Myocyte (in vitro differentiated cells): ENCODE results near the gene UGT1A9. TPM values are rescaled to one million over a fixed set of nuclear protein-coding genes. Genes with fewer than 3 reads are reported as not detected.
"Not testable (repeated sequence)": the region's sequence is repeated elsewhere in the genome, so short reads cannot be mapped to it uniquely, and the experiment has no call there.

Source experiments
- DNase-seq: peaks from one replicate; pipeline ENCODE4 v3.0.0-alpha.2; 2012; ENCODE audit warnings: low read depth
- polyA plus RNA-seq: library from polyadenylated mRNA; unstranded; fragments of >200 nt; gene quantifications from one replicate; pipeline ENCODE4 v1.2.1, GENCODE V29; 2012; ENCODE audit warnings: missing spikeins
- total RNA-seq: library from RNA; depleted of rRNA; stranded (reverse); fragments of >200 nt; gene quantifications from 2 replicates; pipeline ENCODE4 v1.2.3, GENCODE V29; 2014

The UGT1A9 gene
- not detected in 2 replicates for total RNA-seq
- polyA plus RNA-seq, result not detected

GRCh38 chr2:233671290-233672161 lies at the start of gene UGT1A9:
Gene UGT1A9, plus strand, starts transcription at chr2:233671898. Its CDS starts 37 bp downstream, at chr2:233671935.
- DNase-seq, result no peak

DNA sequence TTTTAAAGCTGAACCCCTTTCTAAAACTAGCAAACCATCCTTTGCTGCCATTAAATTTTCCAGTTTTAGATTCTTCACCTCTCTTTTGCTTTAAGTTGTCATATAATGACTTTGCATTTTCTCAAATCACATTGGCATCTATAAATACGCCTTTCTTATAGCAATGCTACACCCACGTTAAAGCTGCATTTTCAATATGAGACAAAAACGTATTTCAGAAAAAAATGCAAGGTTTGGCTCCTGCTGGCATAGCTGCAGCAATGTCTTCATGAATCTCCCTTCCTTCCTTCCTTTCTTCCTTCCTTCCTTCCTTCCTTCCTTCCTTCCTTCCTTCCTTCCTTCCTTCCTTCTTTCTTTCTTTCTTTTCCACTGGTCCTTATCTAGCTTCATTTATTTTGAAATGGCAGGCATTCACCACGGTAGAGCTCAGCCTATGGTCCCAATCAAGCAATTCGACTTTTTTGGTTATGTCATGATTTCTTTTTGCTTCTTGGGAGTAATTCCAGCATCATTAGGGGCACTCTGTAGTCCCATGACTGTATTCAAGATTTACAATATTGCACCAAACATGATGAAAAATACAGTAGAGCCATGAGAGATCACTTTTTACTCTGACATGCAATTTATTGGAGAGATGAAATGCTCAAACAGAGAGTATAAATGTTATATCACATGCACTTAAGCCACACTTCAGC lies 44.2 kb upstream of the UGT1A9 start:
- DNase-seq, result no peak

- not testable (repeated sequence) for DNase-seq
Observed at GRCh38 chr2:233636306-233636705, 35.4 kb upstream of the UGT1A9 start, which contains the start of gene UGT1A10. Gene UGT1A10, plus strand, starts transcription at chr2:233636448. Its CDS starts 75 bp downstream, at chr2:233636523.

DNA sequence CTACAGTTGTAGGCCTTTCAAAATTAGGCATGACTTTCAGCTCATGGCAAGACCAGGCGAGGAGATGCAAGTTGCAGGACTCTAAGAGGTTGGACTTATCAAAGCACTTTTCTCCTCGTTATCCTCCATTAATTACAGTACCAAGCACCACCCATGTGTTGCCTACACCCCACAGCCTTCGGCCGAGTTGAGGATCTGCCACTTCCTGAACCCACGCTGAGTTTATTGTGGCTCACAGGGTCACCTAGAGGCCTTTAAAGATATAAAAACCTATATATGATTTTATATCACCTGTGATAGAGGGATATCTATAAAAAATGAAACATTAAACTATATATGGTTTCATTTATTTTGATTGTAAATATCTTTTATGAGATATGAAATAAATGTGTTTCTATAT lies 32.9 kb upstream of the UGT1A9 start:
- no peak for DNase-seq

GRCh38 chr2:233639860-233640259 lies 31.8 kb upstream of the UGT1A9 start:
- DNase-seq, result no peak

GRCh38 chr2:233643128-233643527 lies 28.6 kb upstream of the UGT1A9 start:
- no peak for DNase-seq

DNA sequence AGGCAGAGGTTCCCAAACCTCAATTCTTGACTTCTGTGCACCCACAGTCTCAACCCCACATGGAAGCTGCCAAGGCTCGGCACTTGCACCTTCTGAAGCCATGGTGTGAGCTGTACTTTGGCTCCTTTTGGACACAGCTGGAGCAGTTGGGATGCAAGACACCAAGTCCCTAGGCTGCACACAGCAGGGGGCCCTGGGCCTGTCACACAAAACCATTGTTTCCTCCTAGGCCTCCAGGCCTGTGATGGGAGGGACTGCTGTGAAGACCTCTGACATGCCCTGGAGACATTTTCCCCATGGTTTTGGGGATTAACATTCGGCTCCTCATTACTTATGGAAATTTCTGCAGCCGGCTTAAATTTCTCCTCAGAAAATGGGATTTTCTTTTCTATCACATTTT lies 25.7 kb upstream of the UGT1A9 start:
- DNase-seq, result not testable (repeated sequence)

- no peak for DNase-seq
Observed at GRCh38 chr2:233650981-233651380, 20.7 kb upstream of the UGT1A9 start.

GRCh38 chr2:233651430-233651829 lies 20.3 kb upstream of the UGT1A9 start:
- DNase-seq, result no peak

GRCh38 chr2:233654501-233654900 lies 17.2 kb upstream of the UGT1A9 start:
- no peak for DNase-seq

DNA sequence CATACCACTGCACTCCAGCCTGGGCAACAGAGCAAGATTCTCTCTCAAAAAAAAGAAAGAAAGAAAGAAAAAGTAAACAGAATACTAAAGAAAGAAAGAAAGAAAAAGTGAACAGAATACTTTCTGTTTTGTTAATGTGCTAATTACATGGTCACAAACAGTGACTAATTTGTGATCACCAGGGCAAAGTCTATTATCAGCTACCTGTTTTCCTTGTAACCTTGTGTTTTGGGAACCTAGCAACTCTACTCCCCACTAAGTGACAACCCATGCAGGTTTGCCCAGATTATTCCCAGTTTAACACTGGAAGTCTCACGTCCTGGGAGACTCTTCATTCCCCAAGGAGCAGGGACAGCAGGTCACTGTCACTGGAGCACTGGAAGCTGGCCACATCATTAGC lies 16.7 kb upstream of the UGT1A9 start:
- DNase-seq, result no peak

- not testable (repeated sequence) for DNase-seq
Observed at GRCh38 chr2:233655943-233656342, 15.8 kb upstream of the UGT1A9 start.

GRCh38 chr2:233656443-233656842 lies 15.3 kb upstream of the UGT1A9 start:
- DNase-seq, result peak; percentile 1

- DNase-seq, result no peak
Observed at GRCh38 chr2:233658610-233659009, 13.1 kb upstream of the UGT1A9 start.

- DNase-seq, result no peak
Observed at GRCh38 chr2:233663911-233664310, 7.8 kb upstream of the UGT1A9 start.

DNA sequence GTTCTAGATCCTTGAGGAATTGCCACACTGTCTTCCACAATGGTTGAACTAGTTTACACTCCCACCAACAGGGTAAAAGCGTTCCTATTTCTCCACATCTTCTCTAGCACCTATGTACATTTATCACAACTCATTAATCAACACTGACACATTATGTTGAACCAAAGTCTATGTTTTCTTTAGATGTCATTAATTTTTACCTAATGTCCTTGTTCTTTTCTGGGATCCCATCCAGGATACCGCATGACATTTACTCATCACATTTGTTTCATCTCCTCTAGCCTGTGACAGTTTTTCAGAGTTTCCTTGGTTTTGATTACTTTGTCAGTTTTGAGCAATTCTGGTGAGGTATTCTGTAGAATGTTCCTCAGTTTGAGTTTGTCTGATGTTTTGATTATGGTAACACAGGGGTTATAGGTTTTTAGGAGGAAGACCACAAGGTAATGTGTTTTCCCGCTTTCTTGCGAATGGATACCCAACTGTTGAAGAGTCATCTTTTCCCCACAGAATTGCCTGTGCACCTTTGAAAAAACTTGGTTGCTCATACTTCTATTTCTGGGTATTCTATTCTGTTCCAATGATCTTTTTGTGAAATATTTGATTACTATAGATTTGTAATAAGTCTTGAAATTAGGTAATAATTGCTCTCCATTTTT lies 3.0 kb upstream of the UGT1A9 start:
- no peak for DNase-seq

DNA sequence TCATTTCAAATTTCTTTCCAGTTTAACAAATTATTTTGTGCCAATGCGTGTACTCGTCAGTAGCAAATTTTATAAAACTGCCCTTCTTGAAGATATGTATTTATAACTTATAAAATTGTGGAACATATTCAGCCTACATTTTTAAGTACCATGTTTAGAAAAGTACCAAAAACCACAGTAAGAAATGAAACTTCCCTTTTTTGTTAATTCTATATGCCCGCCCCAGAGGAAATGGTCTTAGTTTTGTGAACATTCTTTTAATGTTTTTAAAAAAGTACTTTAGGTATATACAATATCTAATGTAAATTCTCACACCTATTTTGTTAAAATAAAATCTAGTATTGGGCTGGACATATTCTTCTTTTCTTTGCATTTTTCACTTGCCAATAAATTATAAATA lies 1.2 kb downstream of the UGT1A9 start:
- DNase-seq, result no peak

- DNase-seq, result no peak
Observed at GRCh38 chr2:233673896-233674295, 2.2 kb downstream of the UGT1A9 start.

DNA sequence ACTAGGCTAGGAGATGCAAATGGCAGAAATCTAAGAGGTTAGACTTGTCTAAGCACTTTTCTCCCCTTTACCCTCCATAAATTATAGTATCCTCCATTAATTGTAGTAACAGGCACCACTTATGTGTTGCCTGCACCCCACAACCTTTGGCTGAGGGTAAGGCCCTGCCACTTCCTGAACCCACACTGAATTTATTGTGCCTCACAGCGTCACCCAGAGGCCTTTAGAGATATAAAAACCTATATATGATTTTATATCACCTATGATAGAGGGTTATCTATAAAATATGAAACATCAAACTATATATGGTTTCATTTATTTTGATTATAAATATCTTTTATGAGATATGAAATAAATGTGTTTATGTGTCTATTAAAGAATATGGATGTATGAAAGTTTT lies 2.6 kb downstream of the UGT1A9 start:
- DNase-seq, result no peak

DNA sequence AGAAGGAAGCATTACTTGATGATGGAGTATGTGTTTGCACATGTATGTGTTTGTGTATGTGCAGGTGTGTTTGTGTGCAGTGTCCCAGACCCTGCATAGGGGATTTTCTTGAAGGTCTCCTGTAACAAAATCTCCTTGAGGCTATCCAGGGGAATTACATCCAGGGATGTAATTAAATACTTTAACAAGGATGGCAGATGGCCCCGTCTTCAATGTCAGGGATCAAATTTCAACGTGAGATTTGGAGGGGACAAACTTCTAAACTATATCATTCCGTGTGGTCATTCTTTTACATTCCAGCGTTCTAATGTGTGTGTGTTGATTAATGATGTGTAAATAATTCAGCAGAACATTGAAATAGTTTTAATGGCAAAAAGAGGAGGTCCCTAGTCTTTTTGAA lies 3.3 kb downstream of the UGT1A9 start:
- DNase-seq, result peak; percentile 3

DNA sequence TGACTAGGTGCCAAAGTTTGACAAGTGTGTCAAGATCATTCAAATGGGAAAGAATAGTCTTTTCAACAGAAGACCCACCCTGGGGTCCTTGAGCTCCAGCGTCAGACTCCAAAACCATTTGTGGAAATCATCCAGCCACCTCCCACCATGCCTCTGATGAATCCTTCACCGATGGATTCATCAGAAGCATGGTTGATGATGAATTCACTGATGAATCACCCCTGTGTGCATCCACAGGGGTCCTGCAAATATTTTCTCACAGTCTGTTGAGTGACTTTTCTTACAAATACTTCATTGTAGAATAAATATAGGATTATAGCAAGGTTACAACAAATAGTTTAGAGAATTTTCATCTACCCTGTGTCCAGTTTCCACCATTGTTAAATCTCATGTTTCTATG lies 4.3 kb downstream of the UGT1A9 start:
- DNase-seq, result no peak

GRCh38 chr2:233679196-233679595 lies 7.5 kb downstream of the UGT1A9 start:
- no peak for DNase-seq
